DND-41 (cell line): Measurements from ENCODE around the gene CEP85.

Source experiments
- CTCF ChIP-seq: IDR thresholded peaks from 2 replicates; pipeline ENCODE4 v1.5.1; 2012; ENCODE audit warnings: borderline replicate concordance, low read length, moderate library complexity, mild to moderate bottlenecking; ENCODE audit not compliant: poor library complexity, severe bottlenecking; ENCODE audit errors: extremely low read depth
- EZH2 ChIP-seq: IDR thresholded peaks from 3 replicates; pipeline ENCODE4 v1.6.1; 2012; ENCODE audit warnings: borderline replicate concordance, low read depth, mild to moderate bottlenecking, moderate library complexity, low read length, inconsistent platforms; ENCODE audit not compliant: severe bottlenecking

GRCh38 chr1:26287811-26288210 is 53.8 kb downstream of the CEP85 start:
- no peak for TF ChIP-seq CTCF
- no peak for TF ChIP-seq EZH2
